C4-2B (cell line): ENCODE data around the gene SSTR5.

ENCODE experiments used
- H3K27ac ChIP-seq: fragments of 450-650 bp; 2 replicates; pipeline ENCODE4 v1.5.1; 2017
- CTCF ChIP-seq: fragments of 450-650 bp; conservative IDR thresholded peaks from 2 replicates; pipeline ENCODE4 v1.5.1; 2017; ENCODE audit warnings: mild to moderate bottlenecking
- ZFX ChIP-seq: fragments of 450-650 bp; IDR thresholded peaks from 2 replicates; pipeline ENCODE4 v1.6.1; 2017

Gene SSTR5

GRCh38 chr16:1058216-1058615, 14.3 kb upstream of the SSTR5 start:
- no peak for TF ChIP-seq ZFX
- no peak for TF ChIP-seq CTCF
- no peak overlapping the region for H3K27ac ChIP-seq

GRCh38 chr16:1059310-1059709, 13.2 kb upstream of the SSTR5 start:
- no peak for TF ChIP-seq CTCF
- no peak for TF ChIP-seq ZFX
- no peak overlapping the region for H3K27ac ChIP-seq

GRCh38 chr16:1060416-1061340, 11.9 kb upstream of the SSTR5 start:
- H3K27ac ChIP-seq, result no peak overlapping the region
- TF ChIP-seq CTCF, result no peak
- TF ChIP-seq ZFX, result no peak

GRCh38 chr16:1061769-1062505, 10.6 kb upstream of the SSTR5 start:
- TF ChIP-seq ZFX, result no peak
- no peak for TF ChIP-seq CTCF
- no peak overlapping the region for H3K27ac ChIP-seq

GRCh38 chr16:1062895-1063294, 9.7 kb upstream of the SSTR5 start:
- TF ChIP-seq CTCF (no peak), ZFX (no peak)
- no peak overlapping the region for H3K27ac ChIP-seq

GRCh38 chr16:1063728-1064127, 8.8 kb upstream of the SSTR5 start:
- H3K27ac ChIP-seq, result no peak overlapping the region
- TF ChIP-seq CTCF (no peak), ZFX (no peak)

- H3K27ac ChIP-seq, result no peak overlapping the region
- no peak for TF ChIP-seq ZFX
- no peak for TF ChIP-seq CTCF
Measured at GRCh38 chr16:1065469-1066128, 6.9 kb upstream of the SSTR5 start.
